CD4-positive, CD25-positive, alpha-beta regulatory T cell (primary cell): ENCODE data around the gene MAP3K3. TPM values are rescaled to one million over a fixed set of nuclear protein-coding genes. Genes with fewer than 3 reads are reported as not detected.

Experiments
- ATAC-seq, 2 donors: fragments of 150-1000 bp; cut with Tn5 transposase; one replicate each; pipeline ENCODE4 v1.10.0; 2021; ENCODE audit warnings: low read depth in 2 of 2, moderate number of reproducible peaks in 2 of 2, moderate library complexity in 1 of 2
- DNase-seq, 3 donors: peaks; one replicate each; pipeline versions ENCODE4 v3.0.0 to v3.0.0-alpha.2; 2012 to 2022; ENCODE audit warnings: mixed read lengths in 1 of 3
- H3K27ac ChIP-seq: one replicate; pipeline ENCODE4 v1.7.0; 2013; ENCODE audit warnings: mild to moderate bottlenecking, low read length; ENCODE audit not compliant: insufficient read depth, poor library complexity, severe bottlenecking
- H3K27me3 ChIP-seq: one replicate; pipeline ENCODE4 v1.7.0; 2013; ENCODE audit warnings: low read length; ENCODE audit not compliant: control insufficient read depth, insufficient read depth
- H3K36me3 ChIP-seq: one replicate; pipeline ENCODE4 v1.7.0; 2013; ENCODE audit warnings: mild to moderate bottlenecking, low read length, moderate library complexity; ENCODE audit not compliant: control insufficient read depth, insufficient read depth
- H3K4me1 ChIP-seq: 2 replicates; pipeline ENCODE4 v1.7.0; 2013; ENCODE audit warnings: mild to moderate bottlenecking, low read length; ENCODE audit not compliant: insufficient read depth, control insufficient read depth, poor library complexity, severe bottlenecking
- H3K4me3 ChIP-seq: one replicate; pipeline ENCODE4 v1.7.0; 2013; ENCODE audit warnings: low read depth, mild to moderate bottlenecking, low read length, moderate library complexity
- H3K9me3 ChIP-seq, 2 experiments: 1 replicate in 1 of 2; 2 replicates in 1 of 2; pipeline ENCODE4 v1.7.0; 2013; ENCODE audit warnings: low read length in 2 of 2, mild to moderate bottlenecking in 1 of 2, moderate library complexity in 1 of 2; ENCODE audit not compliant: control insufficient read depth in 2 of 2
- H3K27ac Mint-ChIP-seq, 3 donors: one replicate each; pipeline ENCODE4 v1.8.0; 2020 to 2022; ENCODE audit warnings: mild to moderate bottlenecking in 3 of 3, mixed read lengths in 3 of 3, moderate library complexity in 2 of 3
- H3K27me3 Mint-ChIP-seq: one replicate; pipeline ENCODE4 v1.8.0; 2022; ENCODE audit warnings: mild to moderate bottlenecking, mixed read lengths
- H3K36me3 Mint-ChIP-seq: one replicate; pipeline ENCODE4 v1.8.0; 2020; ENCODE audit warnings: mixed read lengths
- H3K4me1 Mint-ChIP-seq, 4 donors: one replicate each; pipeline ENCODE4 v1.8.0; 2020 to 2022; ENCODE audit warnings: mixed read lengths in 4 of 4, mild to moderate bottlenecking in 1 of 4
- H3K4me3 Mint-ChIP-seq, 4 donors: one replicate each; pipeline ENCODE4 v1.8.0; 2020 to 2022; ENCODE audit warnings: mild to moderate bottlenecking in 4 of 4, mixed read lengths in 4 of 4, moderate library complexity in 3 of 4
- H3K9me3 Mint-ChIP-seq, 7 donors: one replicate each; pipeline ENCODE4 v1.8.0; 2020 to 2022; ENCODE audit warnings: mixed read lengths in 7 of 7, mild to moderate bottlenecking in 3 of 7, moderate library complexity in 2 of 7
- polyA plus RNA-seq, 4 donors: library from polyadenylated mRNA; unstranded; fragments of 300-500 nt; fragmentation: Illumina TruSeq; gene quantifications; one replicate each; pipeline ENCODE4 v1.2.3, GENCODE V29; 2021
- total RNA-seq: library from RNA; stranded (reverse); gene quantifications from one replicate; pipeline ENCODE4 v1.2.3, GENCODE V29; 2022

MAP3K3 gene
- total and polyA plus RNA-seq, 5 donors from 2014 or later, result 24.2 to 72.9 (median 28.8) TPM

GRCh38 chr17:63701456-63701820, 79.2 kb downstream of the MAP3K3 start:
- peaks cover 39% of the 10 kb centered on the region for H3K36me3 Mint-ChIP-seq
- peaks cover 12% of the 10 kb centered on the region for H3K27me3 Mint-ChIP-seq
- peak overlapping the region; percentile 95 to 100 (median 98) for H3K4me3 Mint-ChIP-seq
- no peaks in the 10 kb centered on the region for H3K9me3 ChIP-seq
- H3K27ac ChIP-seq, result peak overlapping the region; percentile 93
- peaks cover 16 to 68% (median 49%) of the 10 kb centered on the region in 4 donors for H3K4me1 Mint-ChIP-seq
- H3K4me3 ChIP-seq, result peak overlapping the region; percentile 80
- H3K27me3 ChIP-seq, result no peaks in the 10 kb centered on the region
- no peak for DNase-seq
- peaks cover 17% of the 10 kb centered on the region for H3K36me3 ChIP-seq
- ATAC-seq, result no peak
- H3K4me1 ChIP-seq, result peaks cover 81% of the 10 kb centered on the region
- H3K27ac Mint-ChIP-seq, result peak overlapping the region; percentile 98 to 99 (median 98)
- peaks cover 0 to 6% (median 0%) of the 10 kb centered on the region in 7 donors for H3K9me3 Mint-ChIP-seq

GRCh38 chr17:63701868-63702720, 79.9 kb downstream of the MAP3K3 start:
- Mint-ChIP-seq H3K27ac (peak overlapping the region; percentile 98 to 99 (median 98)), H3K9me3 (peaks cover 0 to 6% (median 0%) of the 10 kb centered on the region in 7 donors), H3K4me1 (peaks cover 16 to 68% (median 49%) of the 10 kb centered on the region in 4 donors), H3K27me3 (peaks cover 12% of the 10 kb centered on the region), H3K36me3 (peaks cover 32% of the 10 kb centered on the region), H3K4me3 (peak overlapping the region; percentile 95 to 100 (median 98))
- Histone ChIP-seq H3K4me1 (peaks cover 81% of the 10 kb centered on the region), H3K27ac (peak overlapping the region; percentile 93), H3K9me3 (no peaks in the 10 kb centered on the region), H3K36me3 (peaks cover 11% of the 10 kb centered on the region), H3K4me3 (peak overlapping the region; percentile 80), H3K27me3 (no peaks in the 10 kb centered on the region)
- DNase-seq (peak; percentile 66 to 95 (median 76)), ATAC-seq (peak; percentile 23 to 36)

GRCh38 chr17:63702721-63703015, 80.5 kb downstream of the MAP3K3 start:
- Mint-ChIP-seq H3K9me3 (peaks cover 0 to 6% (median 0%) of the 10 kb centered on the region in 7 donors), H3K4me1 (peaks cover 16 to 67% (median 48%) of the 10 kb centered on the region in 4 donors), H3K27me3 (peaks cover 12% of the 10 kb centered on the region), H3K36me3 (peaks cover 30% of the 10 kb centered on the region), H3K27ac (peak overlapping the region; percentile 98 to 99 (median 98)), H3K4me3 (peak overlapping the region; percentile 95 to 100 (median 98))
- Histone ChIP-seq H3K4me1 (peaks cover 80% of the 10 kb centered on the region), H3K27ac (peak overlapping the region; percentile 93), H3K4me3 (peak overlapping the region; percentile 73), H3K36me3 (peaks cover 6% of the 10 kb centered on the region), H3K27me3 (no peaks in the 10 kb centered on the region), H3K9me3 (no peaks in the 10 kb centered on the region)
- ATAC-seq, result no peak
- no peak for DNase-seq

- Mint-ChIP-seq H3K27me3 (peaks cover 12% of the 10 kb centered on the region), H3K4me3 (peak overlapping the region; percentile 95 to 100 (median 98)), H3K36me3 (peaks cover 26% of the 10 kb centered on the region), H3K4me1 (peaks cover 16 to 65% (median 45%) of the 10 kb centered on the region in 4 donors), H3K27ac (peak overlapping the region; percentile 98 to 99 (median 98)), H3K9me3 (peaks cover 0 to 4% (median 0%) of the 10 kb centered on the region in 7 donors)
- ATAC-seq (no peak), DNase-seq (no peak)
- peak overlapping the region; percentile 73 for H3K4me3 ChIP-seq
- H3K27me3 ChIP-seq, result no peaks in the 10 kb centered on the region
- H3K9me3 ChIP-seq, result no peaks in the 10 kb centered on the region
- peaks cover 77% of the 10 kb centered on the region for H3K4me1 ChIP-seq
- H3K36me3 ChIP-seq, result peaks cover 3% of the 10 kb centered on the region
- peak overlapping the region; percentile 93 for H3K27ac ChIP-seq
Observed at GRCh38 chr17:63703029-63703428, 80.8 kb downstream of the MAP3K3 start.

- H3K27me3 Mint-ChIP-seq, result peaks cover 12% of the 10 kb centered on the region
- H3K9me3 Mint-ChIP-seq, result peaks cover 0 to 2% (median 0%) of the 10 kb centered on the region in 7 donors
- ATAC-seq, result no peak
- Histone ChIP-seq H3K4me1 (peaks cover 74% of the 10 kb centered on the region), H3K27me3 (no peaks in the 10 kb centered on the region), H3K27ac (peak overlapping the region; percentile 93), H3K9me3 (no peaks in the 10 kb centered on the region), H3K36me3 (no peaks in the 10 kb centered on the region), H3K4me3 (peak overlapping the region; percentile 73)
- no peak for DNase-seq
- H3K4me3 Mint-ChIP-seq, result peak overlapping the region; percentile 93 to 100 (median 96)
- H3K27ac Mint-ChIP-seq, result peak overlapping the region; percentile 88 to 99 (median 98)
- peaks cover 21% of the 10 kb centered on the region for H3K36me3 Mint-ChIP-seq
- peaks cover 16 to 71% (median 49%) of the 10 kb centered on the region in 4 donors for H3K4me1 Mint-ChIP-seq
Observed at GRCh38 chr17:63703556-63704258, 81.5 kb downstream of the MAP3K3 start.

GRCh38 chr17:63704259-63704576, 82.0 kb downstream of the MAP3K3 start:
- peaks cover 12% of the 10 kb centered on the region for H3K27me3 Mint-ChIP-seq
- H3K27ac Mint-ChIP-seq, result peak overlapping the region; percentile 88 to 99 (median 98)
- DNase-seq (no peak), ATAC-seq (no peak)
- H3K27ac ChIP-seq, result peak overlapping the region; percentile 1
- H3K4me1 ChIP-seq, result peaks cover 80% of the 10 kb centered on the region
- H3K36me3 ChIP-seq, result no peaks in the 10 kb centered on the region
- H3K4me3 Mint-ChIP-seq, result peak overlapping the region; percentile 56 to 100 (median 94)
- peaks cover 21% of the 10 kb centered on the region for H3K36me3 Mint-ChIP-seq
- peaks cover 0 to 2% (median 0%) of the 10 kb centered on the region in 7 donors for H3K9me3 Mint-ChIP-seq
- H3K4me1 Mint-ChIP-seq, result peaks cover 17 to 76% (median 54%) of the 10 kb centered on the region in 4 donors
- no peaks in the 10 kb centered on the region for H3K27me3 ChIP-seq
- no peaks in the 10 kb centered on the region for H3K9me3 ChIP-seq
- H3K4me3 ChIP-seq, result no peak overlapping the region

- peaks cover 86% of the 10 kb centered on the region for H3K4me1 ChIP-seq
- H3K9me3 ChIP-seq, result no peaks in the 10 kb centered on the region
- Mint-ChIP-seq H3K27ac (peak overlapping the region; percentile 90 to 95 (median 95)), H3K4me1 (peaks cover 22 to 82% (median 59%) of the 10 kb centered on the region in 4 donors), H3K4me3 (peak overlapping the region in 3 of 4 donors; percentile 77 to 100 (median 93)), H3K36me3 (peaks cover 21% of the 10 kb centered on the region), H3K27me3 (peaks cover 12% of the 10 kb centered on the region), H3K9me3 (peaks cover 0 to 2% (median 0%) of the 10 kb centered on the region in 7 donors)
- no peaks in the 10 kb centered on the region for H3K27me3 ChIP-seq
- DNase-seq (no peak), ATAC-seq (no peak)
- H3K36me3 ChIP-seq, result no peaks in the 10 kb centered on the region
- H3K4me3 ChIP-seq, result peak overlapping the region; percentile 43
- H3K27ac ChIP-seq, result peak overlapping the region; percentile 43
Observed at GRCh38 chr17:63704836-63705235, 82.6 kb downstream of the MAP3K3 start.
